ENCODE results near the gene AFAP1.

Gene AFAP1

DNA sequence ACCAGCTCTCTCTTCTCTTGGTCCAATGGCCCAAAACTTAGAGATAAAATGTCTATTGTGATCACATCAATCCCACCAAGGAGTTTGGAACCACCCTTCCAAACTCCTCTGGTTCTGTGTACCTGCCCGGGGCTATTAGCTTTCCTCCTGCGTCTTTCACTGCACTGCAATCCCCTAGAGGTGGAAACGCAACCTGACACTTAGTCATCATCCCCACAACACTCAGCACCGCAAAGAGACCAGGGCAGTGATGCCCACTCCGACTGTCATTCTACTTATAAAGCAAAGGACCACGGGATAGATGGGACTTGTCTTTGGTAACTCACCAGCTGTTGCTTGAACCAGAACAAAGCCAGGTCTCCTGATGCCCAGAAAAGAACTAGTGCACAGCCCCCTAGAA, 22.0 kb downstream of the AFAP1 start:
- no peak for DNase-seq (ENCODE audit: low read depth in 2 of 3, low spot score in 2 of 3)

DNA sequence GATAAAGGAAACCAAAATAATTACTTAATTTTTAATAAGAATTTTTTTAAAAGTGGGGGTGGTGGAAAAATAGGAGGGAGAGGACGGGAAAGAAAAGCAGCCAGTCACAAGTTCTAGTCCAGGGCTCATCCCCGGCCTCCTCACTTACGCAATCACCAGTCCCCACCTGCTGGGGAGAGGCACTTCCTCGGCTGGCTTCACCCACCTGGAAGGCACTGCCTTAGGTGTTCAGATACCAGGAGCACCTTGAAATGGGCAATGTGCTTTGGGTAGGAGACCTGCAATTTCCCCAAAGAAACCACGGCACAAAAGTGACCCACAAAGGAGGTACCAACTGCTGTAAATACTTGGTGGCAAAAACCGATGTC, 23.8 kb downstream of the AFAP1 start:
- no peak for DNase-seq (ENCODE audit: low read depth in 2 of 3, low spot score in 2 of 3)

DNA sequence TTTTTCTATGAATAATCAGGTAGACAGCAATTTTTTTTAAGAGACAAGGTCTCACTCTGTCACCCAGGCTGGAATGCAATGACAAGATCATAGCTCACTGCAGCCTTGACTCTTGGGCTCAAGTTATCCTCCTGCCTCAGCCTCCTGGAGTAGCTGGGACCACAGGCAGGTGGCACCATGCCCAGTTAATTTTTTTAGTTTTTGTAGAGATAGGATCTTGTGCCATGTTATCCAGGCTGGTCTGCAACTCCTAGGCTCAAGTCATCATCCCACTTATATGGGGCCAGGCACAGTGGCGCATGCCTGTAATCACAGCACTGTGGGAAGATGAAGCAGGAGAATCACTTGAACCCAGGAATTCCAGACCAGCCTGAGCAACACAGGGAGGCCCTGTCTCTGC, 26.8 kb downstream of the AFAP1 start:
- no peak for DNase-seq (ENCODE audit: low read depth in 2 of 3, low spot score in 2 of 3)

DNA sequence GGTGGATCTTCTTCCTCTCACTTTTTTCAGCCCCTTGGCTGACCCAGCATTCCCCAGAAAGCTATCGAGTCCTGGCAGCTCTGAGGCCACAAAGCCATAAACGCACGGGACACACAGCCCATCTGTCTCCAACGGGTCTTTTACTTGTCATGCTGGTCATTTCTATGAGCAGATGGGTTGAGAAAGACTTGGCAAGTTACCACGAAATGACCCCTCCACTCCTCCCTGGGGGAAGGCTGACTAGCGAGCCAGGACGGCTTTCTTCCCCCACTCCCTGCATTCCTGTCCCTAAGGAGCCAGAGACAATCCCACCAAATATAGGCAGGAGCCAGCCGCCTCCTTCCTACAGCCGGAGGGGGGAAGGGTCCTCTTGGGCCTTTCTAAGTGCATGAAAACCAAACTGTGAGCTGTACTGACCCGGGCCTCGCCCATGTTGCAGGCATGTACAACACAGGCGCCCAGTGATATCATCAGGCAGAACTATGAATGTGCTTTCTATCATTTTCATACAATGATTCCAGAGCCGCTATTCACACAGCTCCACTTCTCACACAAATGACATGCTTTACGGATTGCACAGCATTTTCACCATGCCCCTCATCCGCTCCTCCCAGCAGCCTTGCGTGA, 28.6 kb downstream of the AFAP1 start:
- DNase-seq (ENCODE audit: low read depth in 2 of 3, low spot score in 2 of 3), result no peak

DNA sequence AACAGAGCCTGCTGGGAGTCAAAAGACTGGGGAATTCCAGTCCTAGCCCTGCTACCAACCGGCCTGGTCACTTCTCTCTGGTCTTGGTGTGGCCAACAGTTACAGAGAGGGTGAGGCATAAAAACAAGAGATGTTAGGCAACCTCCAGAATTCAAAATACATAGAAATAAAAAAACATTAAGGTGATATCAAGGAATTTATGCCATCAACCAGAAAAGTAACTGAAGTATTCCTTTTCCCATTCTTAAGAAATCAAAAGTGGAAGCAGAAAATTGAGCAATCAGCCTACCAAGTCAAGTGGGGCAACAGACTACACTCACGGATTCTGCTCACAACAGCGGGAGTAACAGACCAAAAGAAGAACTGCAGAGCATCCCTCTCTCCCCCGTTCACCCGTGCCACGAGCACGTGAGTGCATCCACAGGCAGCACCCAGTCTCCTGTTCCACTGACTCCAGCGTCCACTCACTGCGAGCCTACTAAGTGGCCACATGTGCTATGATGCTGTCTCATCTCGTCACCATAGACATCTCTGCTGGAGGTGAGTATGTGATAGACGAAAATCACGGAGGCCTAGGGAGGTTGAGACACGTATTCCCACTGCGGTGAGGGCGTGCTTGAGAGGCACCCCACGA, 29.3 kb downstream of the AFAP1 start:
- DNase-seq (ENCODE audit: low read depth in 2 of 3, low spot score in 2 of 3), result no peak

DNA sequence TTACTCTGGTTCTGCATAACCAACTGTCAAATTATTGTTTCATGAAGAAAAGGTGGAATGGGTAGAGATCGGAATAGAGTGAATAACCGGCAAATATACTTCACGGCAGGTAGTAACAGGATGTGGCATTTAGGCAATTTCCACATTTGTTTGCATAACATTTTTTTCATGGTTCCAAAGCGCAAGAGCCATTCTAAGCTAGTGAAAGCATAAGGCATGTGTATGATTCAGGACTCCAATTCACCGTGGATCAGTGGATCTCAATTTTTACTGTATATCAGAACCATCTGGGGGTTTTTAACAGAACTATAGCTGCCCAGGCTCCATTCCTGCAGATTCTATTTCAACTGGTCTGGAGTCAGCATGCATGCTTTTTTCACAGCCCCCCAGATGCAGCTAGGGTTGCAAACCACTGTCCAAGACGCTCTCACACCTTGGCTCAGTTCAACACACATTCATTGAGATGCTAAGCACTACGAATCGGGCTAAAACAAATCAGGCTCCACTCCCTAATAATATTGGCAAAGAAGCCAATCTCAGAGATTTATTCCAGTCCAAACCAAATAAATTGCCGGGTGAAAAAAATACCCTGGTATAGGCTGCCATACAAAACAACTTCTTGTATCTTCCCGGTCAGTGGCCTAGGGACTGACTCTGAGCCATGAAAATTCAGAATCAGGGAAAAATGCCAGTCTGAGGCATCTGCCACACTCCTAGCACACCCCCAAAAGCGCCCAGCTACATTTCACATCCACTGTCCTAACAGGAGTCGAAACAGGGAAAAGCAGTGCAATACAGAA, 30.0 kb downstream of the AFAP1 start:
- DNase-seq (ENCODE audit: low read depth in 2 of 3, low spot score in 2 of 3), result no peak

DNA sequence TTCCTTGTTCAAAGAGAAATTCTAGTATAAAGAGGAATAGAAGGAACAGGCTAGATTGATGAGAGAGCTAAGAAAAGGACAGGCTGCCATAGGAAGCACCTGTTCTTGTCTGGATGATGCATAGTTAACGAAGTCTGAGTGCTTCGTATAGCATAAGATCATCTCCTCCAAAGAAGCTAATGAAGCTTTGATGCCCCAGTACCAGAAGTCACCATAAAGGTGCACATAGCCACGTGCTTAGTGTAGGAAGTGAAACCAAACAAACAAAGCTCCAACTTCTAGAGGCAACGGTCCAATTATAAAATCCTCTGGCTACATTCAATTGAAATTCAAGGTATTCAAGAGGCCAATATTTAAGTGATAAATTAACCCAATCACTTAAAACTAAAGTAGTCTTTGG, 31.0 kb downstream of the AFAP1 start:
- DNase-seq (ENCODE audit: low read depth in 2 of 3, low spot score in 2 of 3), result no peak

DNA sequence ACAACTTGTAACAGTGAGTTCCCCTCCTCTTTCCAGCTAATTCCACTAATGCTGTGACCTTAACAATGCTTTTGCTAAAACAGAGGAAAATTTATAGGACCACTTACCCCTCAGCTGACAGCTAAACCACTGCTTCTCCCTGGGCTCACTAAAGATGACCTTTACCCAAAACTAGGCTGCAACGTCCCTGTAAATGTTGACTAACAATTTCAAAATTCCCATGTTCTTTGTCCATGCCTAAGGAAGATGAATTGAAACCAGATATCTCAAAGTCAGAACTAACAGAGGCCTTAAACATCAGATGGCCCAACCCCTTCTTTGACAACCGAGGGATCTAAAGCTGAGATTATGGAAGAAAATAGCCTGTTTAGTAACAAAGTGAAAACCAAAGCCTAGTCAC, 32.5 kb downstream of the AFAP1 start:
- no peak for DNase-seq (ENCODE audit: low read depth in 2 of 3, low spot score in 2 of 3)

DNA sequence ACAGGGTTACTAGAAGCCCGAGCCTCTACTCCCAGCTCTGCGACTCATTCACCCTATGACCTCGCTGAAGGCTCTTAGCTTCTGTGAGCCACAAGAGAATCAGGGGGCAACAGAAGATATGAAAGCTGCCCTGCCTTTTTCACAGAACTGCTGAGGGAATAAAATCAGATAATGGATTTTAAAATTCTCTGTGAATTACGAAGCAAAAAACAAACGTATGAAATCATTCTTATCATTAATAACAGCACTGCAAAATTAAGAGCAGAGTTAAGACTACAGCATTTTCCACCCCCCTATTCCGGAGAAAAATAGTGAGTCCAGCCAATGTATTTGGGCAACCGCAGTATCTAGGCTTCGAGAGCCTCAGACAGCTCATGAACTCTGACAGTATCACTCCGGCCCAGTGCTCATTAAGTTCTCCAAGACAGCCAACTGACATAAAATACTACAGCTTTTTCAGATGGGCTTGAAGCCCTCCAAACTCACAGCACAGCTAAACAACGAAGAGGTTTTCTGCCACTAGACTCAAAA, 33.4 kb downstream of the AFAP1 start:
- DNase-seq (ENCODE audit: low read depth in 2 of 3, low spot score in 2 of 3), result no peak

DNA sequence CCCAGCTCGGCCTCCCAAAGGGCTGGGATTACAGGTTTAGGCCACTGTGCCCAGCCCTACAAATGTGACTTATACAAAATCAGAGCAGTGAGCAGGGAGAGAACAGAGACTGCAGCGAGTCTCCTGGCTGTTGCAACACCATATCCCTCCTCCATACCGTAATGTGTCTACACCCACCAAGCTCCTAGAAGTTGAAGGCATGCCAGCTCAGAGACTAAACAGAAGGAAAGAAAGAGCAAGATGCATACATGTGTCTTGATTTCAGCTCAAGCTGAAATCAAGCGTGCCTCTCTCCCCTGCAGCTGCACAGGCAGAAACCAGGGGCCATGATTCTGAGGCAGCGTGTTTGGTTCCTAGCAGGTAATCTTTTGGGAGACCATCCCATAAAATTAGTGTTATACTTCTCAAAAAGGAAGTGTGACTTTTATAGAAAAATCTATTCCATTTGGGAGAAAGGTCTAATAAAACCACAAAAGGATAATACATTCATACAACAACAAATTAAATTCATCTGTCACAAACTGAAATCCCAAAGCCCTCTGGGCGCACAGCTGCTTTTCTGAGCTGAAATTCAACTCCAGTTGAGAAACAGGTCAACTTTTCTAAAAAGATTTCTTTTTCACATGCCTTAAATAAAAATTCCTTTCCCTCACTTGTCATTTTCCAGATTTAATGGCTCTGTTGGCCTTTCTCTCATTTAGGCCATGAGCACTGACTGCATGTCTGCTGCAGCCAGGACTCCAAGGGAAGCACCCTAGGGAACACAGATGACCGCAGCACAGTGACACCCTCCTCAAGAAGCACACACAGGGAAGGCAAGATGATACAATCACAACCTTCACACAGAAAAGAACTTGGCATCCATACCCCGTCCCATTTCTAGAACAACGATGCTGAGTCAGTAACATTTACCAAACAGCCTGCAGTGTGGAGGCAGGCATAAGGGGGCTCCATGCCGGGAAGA, 34.4 kb downstream of the AFAP1 start:
- no peak for DNase-seq (ENCODE audit: low read depth in 2 of 3, low spot score in 2 of 3)

DNA sequence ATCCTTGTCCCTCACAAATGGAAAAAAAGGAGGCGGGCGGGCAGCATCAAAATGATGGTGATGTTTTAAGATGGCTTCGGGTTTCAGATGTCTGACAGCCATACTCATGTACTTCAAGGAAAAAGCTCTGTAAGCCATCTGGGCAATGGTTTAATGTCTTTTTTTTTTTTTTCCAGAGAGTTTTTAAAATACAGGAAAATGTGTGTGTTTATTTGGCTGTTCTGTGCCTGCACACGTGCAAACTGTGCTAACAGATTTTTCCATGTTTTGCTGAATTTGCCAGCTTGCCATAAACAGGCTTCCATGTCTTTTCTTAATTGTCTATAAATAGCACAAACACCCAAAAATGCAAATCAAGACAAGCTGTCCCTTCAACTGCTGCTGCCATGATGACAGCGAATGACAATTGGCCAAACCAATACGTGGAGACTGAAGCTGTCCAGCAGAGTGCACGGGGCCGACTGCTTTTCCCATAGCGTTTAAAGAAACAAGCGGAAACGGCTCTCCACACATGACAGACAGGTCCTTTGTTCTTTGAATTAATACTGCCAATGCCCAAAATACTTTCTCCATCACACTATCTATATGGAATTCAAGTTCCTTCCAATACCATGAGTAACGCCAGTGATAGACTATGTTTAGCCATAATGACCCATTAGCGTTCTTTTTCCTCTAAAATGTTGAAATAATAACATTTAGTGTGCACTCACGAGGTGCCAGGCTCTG, 35.7 kb downstream of the AFAP1 start:
- no peak for DNase-seq (ENCODE audit: low read depth in 2 of 3, low spot score in 2 of 3)

DNA sequence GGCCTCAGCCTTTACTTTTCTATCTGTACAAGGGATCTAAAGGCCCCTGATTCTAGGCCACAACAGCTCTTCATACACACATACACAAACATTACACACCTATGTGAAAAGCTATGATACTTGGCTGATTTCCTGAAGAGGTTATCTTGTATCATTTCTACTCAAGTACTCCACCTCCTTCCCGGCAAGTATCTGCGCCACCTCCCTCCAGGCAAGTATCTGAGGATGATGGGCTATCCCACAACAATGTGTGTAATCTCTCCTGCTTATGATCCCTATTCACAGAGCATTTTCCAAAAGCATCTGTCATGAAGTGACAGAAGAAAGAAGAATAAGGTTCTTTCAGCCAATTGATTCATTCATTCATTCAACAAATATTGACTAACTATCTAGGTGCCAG, 36.8 kb downstream of the AFAP1 start:
- DNase-seq (ENCODE audit: low read depth in 2 of 3, low spot score in 2 of 3), result no peak

DNA sequence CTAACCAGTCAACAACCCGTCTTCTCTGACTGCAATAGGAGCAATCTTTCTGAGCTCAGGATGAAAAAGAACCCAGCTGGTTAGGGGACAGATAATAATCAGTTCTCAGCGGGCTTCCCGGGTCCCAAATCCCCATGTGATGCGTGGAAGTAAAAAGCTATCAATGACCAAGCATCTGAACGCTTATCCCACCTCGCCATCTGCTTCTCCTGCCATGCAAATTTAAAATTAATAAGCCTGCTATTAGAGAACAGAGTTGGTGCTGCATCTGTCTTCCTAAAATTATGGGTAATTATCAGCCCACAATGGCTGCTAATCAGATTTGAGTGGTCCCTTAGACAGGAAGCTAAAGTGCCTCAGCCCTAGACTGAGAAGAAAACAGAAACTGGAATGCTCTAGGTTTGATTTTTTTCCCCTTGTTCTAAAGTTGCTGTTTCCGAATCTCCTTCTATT, 37.5 kb downstream of the AFAP1 start:
- DNase-seq (ENCODE audit: low read depth in 2 of 3, low spot score in 2 of 3), result no peak

DNA sequence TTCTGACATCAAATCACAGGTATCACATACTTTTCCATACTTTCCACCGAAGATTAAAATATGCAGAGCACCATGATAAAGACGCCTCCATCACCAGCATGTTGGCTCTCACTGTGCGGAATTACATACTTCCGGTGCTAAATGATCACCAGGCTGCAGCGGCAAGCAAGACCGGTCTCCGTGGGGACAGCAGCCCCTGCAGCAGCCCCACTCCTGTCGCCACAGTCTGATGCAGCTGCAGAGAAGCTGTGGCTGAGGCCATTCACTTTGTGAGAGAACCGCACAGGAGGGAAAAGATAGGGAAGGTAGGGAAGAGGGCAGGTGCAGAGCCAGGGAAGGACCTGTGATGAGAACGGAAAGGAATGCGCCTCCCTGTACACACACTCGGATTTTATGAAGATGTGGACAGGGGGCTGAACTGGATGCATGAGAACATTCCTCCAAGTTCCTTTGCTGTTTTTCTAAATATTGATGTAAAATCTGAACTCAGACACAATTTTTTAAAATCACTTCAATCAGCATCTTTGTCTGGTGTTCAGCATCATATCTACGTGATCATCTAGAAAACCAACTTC, 38.3 kb downstream of the AFAP1 start:
- DNase-seq (ENCODE audit: low read depth in 2 of 3, low spot score in 2 of 3), result no peak

DNA sequence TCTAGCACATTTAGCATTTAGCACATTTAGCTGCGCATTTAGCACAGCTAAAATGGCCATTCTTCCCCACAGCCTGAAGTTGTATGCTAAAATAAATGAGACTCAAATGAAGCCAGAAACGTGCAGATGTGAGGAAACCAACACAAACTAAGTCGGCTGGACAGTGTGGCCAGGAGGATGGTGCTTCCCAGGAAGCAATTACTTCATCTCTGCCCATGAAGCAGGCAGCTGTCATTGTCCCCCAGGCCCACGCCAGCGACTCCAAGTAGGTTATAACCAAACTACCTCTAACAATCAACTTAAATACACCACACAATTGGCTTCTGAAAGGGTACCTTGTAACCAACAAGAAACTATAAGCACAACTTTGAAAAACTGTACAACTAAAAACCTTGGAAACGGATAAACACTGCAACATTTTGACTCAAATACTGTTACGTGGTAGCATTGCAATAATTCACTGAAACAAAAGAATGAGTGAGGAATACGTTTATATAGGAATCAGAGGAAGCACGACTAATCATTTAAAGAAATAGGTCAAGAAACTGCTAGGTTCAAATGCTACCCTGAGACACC, 39.2 kb downstream of the AFAP1 start:
- no peak for DNase-seq (ENCODE audit: low read depth in 2 of 3, low spot score in 2 of 3)

DNA sequence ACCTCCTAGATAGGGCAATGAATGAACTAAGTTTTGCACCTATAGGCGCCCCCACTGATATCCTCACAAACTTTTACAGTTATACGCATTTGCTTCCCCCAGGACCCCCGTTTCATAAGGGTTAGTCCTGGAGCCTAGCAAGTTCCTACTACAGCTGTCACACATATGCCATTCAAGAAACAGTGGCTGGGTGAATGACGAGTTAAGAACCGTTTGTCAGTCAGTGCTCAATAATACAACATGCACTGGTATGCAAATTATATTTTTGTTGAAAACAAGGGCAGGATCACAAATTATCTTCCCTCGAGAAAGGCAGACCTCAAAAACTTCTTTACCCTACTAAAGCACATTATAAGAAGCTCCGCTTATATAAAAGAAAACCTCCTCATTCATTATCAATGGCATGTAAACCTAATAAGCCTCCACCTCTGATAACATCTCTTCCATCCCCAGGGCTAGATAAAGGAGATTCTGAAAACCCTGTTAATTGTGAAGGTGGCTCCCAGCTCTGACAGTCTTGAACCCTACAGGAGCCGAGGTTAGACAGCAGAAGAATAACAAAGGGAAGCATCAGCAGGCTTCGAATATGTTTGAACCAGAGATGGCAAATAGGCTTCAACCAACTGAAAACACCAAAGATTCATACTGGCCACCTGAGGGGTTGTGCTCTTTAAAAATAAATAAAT, 40.3 kb downstream of the AFAP1 start:
- DNase-seq (ENCODE audit: low read depth in 2 of 3, low spot score in 2 of 3), result no peak

DNA sequence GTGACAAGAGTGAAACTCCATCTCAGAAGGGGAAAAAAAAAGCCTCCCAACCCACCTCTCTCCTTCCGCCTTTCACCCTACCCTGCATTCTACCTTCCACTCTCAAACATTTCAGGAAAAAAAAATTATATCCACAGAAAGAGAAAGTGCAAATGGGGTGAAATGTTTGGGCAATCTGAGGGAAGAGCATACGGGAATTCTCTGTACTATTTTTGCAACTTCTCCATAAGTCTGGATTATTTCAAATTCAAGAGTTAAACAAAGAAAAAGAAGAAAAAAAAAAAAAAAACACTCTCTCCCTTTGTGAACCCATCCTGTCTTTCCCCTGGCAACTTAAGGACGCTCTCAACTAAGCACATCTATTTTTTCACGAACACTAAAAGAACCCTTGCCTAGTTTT, 41.3 kb downstream of the AFAP1 start:
- no peak for DNase-seq (ENCODE audit: low read depth in 2 of 3, low spot score in 2 of 3)

DNA sequence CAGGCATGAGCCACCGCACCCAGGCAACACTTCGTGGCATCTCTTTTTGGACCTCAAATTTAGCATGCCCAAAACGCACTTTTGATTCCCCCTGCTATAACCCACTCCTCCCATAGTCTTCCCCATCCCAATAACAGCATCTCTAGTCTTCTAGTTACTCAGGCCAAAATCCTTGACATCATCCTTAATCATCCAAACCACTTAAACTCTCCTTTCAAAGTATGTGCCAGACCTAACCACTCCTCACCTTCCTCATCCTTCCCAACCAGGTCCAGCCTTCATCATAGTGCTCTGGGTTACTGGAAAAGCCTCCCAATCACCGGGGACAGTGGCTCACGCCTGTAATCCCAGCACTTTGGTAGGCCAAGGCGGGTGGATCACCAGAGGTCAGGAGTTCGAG, 41.9 kb downstream of the AFAP1 start:
- DNase-seq (ENCODE audit: low read depth in 2 of 3, low spot score in 2 of 3), result no peak

DNA sequence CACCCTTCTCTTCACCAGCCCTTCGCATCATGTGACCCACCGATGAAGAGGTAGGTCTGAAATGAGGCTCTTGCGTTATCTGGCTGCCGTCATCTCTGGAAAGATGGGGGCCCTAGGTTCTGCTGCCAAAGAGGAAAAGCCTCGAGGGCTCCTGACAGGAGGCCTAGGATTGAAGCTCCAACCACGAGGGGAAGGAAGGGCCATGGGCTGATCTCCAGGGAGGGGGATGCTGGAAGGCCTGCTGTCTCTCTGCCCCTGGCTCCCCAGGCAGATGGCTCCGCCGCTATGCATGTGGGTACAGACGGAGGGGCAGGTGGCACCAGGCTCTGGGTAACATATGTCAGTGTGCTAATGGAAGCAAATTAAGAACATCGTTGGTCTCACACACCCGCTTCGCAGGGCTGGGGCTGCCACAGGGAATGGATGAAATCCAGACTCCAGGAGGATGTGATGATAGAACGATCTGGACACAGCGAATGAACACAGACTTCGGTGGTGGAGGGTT, 44.9 kb downstream of the AFAP1 start:
- no peak for DNase-seq (ENCODE audit: low read depth in 2 of 3, low spot score in 2 of 3)

All from activated CD8-positive, alpha-beta memory T cell treated with anti-CD3 and anti-CD28 coated beads for 48 hours (primary cell).